VCaP (cell line): ENCODE data around the gene ADGRD1.

Source experiments
- H3K27ac ChIP-seq: fragments of 450-650 bp; 2 replicates; pipeline ENCODE4 v1.5.1; 2017
- CTCF ChIP-seq: fragments of 450-650 bp; conservative IDR thresholded peaks from 2 replicates; pipeline ENCODE4 v1.5.1; 2017; ENCODE audit warnings: mild to moderate bottlenecking, moderate library complexity

ADGRD1 gene

GRCh38 chr12:131057211-131057721 is 103.6 kb downstream of the ADGRD1 start:
- H3K27ac ChIP-seq, result no peak overlapping the region
- TF ChIP-seq CTCF, result no peak

GRCh38 chr12:131057722-131058515 is 104.2 kb downstream of the ADGRD1 start:
- no peak overlapping the region for H3K27ac ChIP-seq
- TF ChIP-seq CTCF, result no peak

GRCh38 chr12:131058700-131059099 is 105.0 kb downstream of the ADGRD1 start:
- no peak for TF ChIP-seq CTCF
- H3K27ac ChIP-seq, result no peak overlapping the region

GRCh38 chr12:131060011-131060703 is 106.5 kb downstream of the ADGRD1 start:
- H3K27ac ChIP-seq, result no peak overlapping the region
- TF ChIP-seq CTCF, result no peak

DNA sequence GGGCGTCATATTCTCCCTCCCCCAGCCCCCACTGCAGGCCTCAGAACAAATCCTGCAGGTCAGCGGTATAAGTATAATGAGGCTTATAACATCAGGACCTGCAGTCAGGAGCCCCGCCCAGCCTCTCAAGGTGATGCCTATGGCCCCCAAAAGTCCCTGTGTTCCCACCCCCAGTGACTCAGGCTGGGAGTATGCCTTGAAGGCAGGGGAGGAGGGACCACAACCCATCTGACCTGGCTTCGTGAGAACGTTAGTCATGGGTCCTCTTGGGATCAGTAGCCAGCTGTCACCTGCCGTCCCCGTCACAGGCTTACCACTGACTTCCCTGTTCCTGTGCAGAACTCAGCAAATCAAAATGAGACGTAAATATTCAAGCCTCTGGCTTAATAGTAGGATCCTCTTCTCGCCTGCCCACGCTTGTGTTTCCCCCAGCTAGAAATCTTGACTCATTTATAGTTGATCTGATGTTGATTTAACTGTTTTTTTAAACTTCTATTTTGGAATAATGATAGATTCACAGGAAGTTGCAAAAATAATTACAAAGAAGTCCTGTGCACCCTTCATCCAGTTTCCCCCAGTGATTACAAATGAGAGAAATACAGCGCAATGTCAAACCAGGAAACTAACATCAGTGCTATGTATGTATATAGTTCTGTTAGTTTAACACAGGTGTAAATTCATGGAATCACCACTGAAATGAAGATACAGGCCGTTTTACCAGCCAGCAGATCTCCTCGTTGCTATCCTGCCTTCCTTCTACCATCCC is 107.5 kb downstream of the ADGRD1 start:
- TF ChIP-seq CTCF, result no peak
- no peak overlapping the region for H3K27ac ChIP-seq

DNA sequence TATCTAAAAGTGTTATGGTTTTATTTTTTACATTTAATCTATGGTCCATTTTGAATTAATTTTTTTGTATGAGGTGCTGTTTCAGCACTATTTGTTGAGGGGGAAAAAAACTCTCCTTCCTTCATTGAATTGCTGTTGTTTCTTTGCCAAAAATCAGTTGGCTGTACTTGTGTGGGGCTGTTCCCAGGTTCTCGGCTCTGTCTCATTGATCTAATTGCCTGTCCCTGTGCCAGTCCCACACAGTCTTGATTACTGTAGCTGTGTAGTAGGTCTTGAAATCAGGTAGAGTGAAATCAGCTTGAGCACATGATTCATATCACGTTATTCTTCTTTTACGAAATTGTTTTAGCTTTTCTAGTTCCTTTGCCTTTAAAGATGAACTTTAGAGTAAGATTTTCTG is 109.7 kb downstream of the ADGRD1 start:
- TF ChIP-seq CTCF, result no peak
- H3K27ac ChIP-seq, result no peak overlapping the region

DNA sequence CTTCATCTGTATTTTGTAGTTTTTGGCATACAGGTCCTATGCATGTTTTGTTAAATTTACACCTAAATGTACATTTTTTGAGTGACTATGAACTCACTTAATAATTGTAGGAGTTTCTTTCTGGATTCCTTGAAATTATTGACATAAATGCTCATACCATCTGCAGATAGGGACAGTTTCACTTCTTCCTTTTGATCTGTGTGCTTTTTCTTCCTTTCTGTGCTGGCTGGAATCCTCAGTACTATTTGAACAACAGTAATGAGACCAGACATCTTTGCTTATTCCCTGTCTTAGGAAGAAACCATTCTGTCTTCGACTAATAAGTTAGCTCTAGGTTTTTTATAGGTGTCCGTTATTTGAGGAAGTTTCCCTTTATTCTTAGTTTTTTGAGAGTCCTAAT is 110.3 kb downstream of the ADGRD1 start:
- no peak for TF ChIP-seq CTCF
- H3K27ac ChIP-seq, result no peak overlapping the region
